PFSK-1 (cell line): ENCODE data around the gene ARL15.

Experiments
- POLR2AphosphoS5 ChIP-seq: IDR thresholded peaks from 2 replicates; pipeline ENCODE4 v1.6.1; 2012; ENCODE audit warnings: low read depth, mild to moderate bottlenecking, control low read depth, low read length, moderate library complexity
- REST ChIP-seq, 2 experiments: IDR thresholded peaks; 2 replicates each; pipeline versions ENCODE4 v1.6.1 to v1.8.0; 2011 to 2012; ENCODE audit warnings: low read depth in 2 of 2, low read length in 2 of 2, control low read depth in 1 of 2, inconsistent platforms in 1 of 2, mild to moderate bottlenecking in 1 of 2, moderate library complexity in 1 of 2; ENCODE audit not compliant: insufficient read depth in 1 of 2

GRCh38 chr5:54098267-54098666, 212.1 kb downstream of the ARL15 start:
- TF ChIP-seq REST (IDR thresholded peaks at IDR 0.05; ENCODE audit: insufficient read depth in 1 of 2, low read depth in 2 of 2, low read length in 2 of 2) (no peak), POLR2AphosphoS5 (no peak)
